ENCODE data around the gene SAA2. TPM values are rescaled to one million over a fixed set of nuclear protein-coding genes. Genes with fewer than 3 reads are reported as not detected.
"Not testable (repeated sequence)": the region's sequence is repeated elsewhere in the genome, so short reads cannot be mapped to it uniquely, and the experiment has no call there.

Gene SAA2
- total RNA-seq, 1 donor from 2014 or later: 77.4 TPM

- Histone ChIP-seq H3K36me3 (no peaks in the 10 kb centered on the region), H3K27ac (no peak overlapping the region), H3K4me1 (no peaks in the 10 kb centered on the region), H3K27me3 (no peaks in the 10 kb centered on the region), H3K9me3 (no peaks in the 10 kb centered on the region), H3K4me3 (no peak overlapping the region)
- no peak for DNase-seq (ENCODE audit: low spot score in 2 of 2)
- intact Hi-C loops (cut with DNase I): no loop called here
- peak in 1 of 3 experiments; percentile 16 for TF ChIP-seq CTCF (IDR thresholded peaks at IDR 0.05)
These were observed 44.7 kb downstream of the SAA2 start for GRCh38 chr11:18203723-18204122.

GRCh38 chr11:18197738-18198137 is 50.7 kb downstream of the SAA2 start:
- H3K9me3 ChIP-seq; H3K4me3 ChIP-seq; DNase-seq (ENCODE audit: low spot score in 2 of 2); intact Hi-C loops (cut with DNase I); H3K27ac ChIP-seq; H3K36me3 ChIP-seq; H3K4me1 ChIP-seq; H3K27me3 ChIP-seq: not testable (repeated sequence)

GRCh38 chr11:18196532-18196931 is 51.9 kb downstream of the SAA2 start:
- H3K27me3 ChIP-seq: no peaks in the 10 kb centered on the region
- H3K36me3 ChIP-seq: no peaks in the 10 kb centered on the region
- TF ChIP-seq CTCF (IDR thresholded peaks at IDR 0.05): no peak
- no peaks in the 10 kb centered on the region for H3K4me1 ChIP-seq
- no peak overlapping the region for H3K27ac ChIP-seq
- no peak for DNase-seq (ENCODE audit: low spot score in 2 of 2)
- no peaks in the 10 kb centered on the region for H3K9me3 ChIP-seq
- intact Hi-C loops (cut with DNase I): no loop called here
- no peak overlapping the region for H3K4me3 ChIP-seq

Other genes with a start within 250 kb of the SAA2 start
- 13.6 TPM for gene SERGEF, start 235.6 kb downstream of the SAA2 start, total RNA-seq
- 1.8 TPM for gene TPH1, start 202.4 kb downstream of the SAA2 start, total RNA-seq
- gene SAAL1, start 142.6 kb downstream of the SAA2 start, total RNA-seq: 29.1 TPM
- not detected for gene MRGPRX3, start 116.1 kb downstream of the SAA2 start, total RNA-seq
- not detected for gene MRGPRX4, start 75.8 kb downstream of the SAA2 start, total RNA-seq
- not detected for gene SAA4, start 11.9 kb downstream of the SAA2 start, total RNA-seq
- gene SAA1, start 17.6 kb upstream of the SAA2 start, total RNA-seq: 70.4 TPM
- gene HPS5, start 73.5 kb upstream of the SAA2 start, total RNA-seq: 31.7 TPM
- 33.7 TPM for gene GTF2H1, start 73.9 kb upstream of the SAA2 start, total RNA-seq
- 422 TPM for gene LDHA, start 145.9 kb upstream of the SAA2 start, total RNA-seq
- gene LDHC, start 163.7 kb upstream of the SAA2 start, total RNA-seq: not detected
- gene LDHAL6A, start 207.2 kb upstream of the SAA2 start, total RNA-seq: not detected

All from ascending aorta (tissue), 2 donors.